Dermis microvascular lymphatic vessel endothelial cell (primary cell): ENCODE results near the gene NAXE. TPM values are rescaled to one million over a fixed set of nuclear protein-coding genes. Genes with fewer than 3 reads are reported as not detected.
A peak's percentile ranks its signal among the peaks of the same experiment; 100 is the strongest.
"Not testable (repeated sequence)": the region's sequence is repeated elsewhere in the genome, so short reads cannot be mapped to it uniquely, and the experiment has no call there.

Experiments used
- DNase-seq, 2 donors: peaks; one replicate each; pipeline versions ENCODE4 v3.0.0 to v3.0.0-alpha.2; 2010; ENCODE audit warnings: low read depth in 2 of 2
- total RNA-seq: library from RNA; depleted of rRNA; stranded (reverse); fragments of >200 nt; gene quantifications from 2 replicates; pipeline ENCODE4 v1.2.1, GENCODE V29; 2014

The NAXE gene
- total RNA-seq, 1 donor from 2014 or later = 55.3 TPM

GRCh38 chr1:156592910-156593660 is 1.5 kb downstream of the NAXE start:
- DNase-seq = peak; percentile 58 to 93

- DNase-seq = no peak
Observed at GRCh38 chr1:156593661-156593989, 2.0 kb downstream of the NAXE start.

GRCh38 chr1:156594190-156594589 is 2.6 kb downstream of the NAXE start:
- DNase-seq = no peak

GRCh38 chr1:156595016-156595415 is 3.4 kb downstream of the NAXE start:
- no peak for DNase-seq

GRCh38 chr1:156596426-156596825 is 4.8 kb downstream of the NAXE start:
- no peak for DNase-seq

- DNase-seq = no peak
Observed at GRCh38 chr1:156598125-156598524, 6.5 kb downstream of the NAXE start.

GRCh38 chr1:156598731-156599432 is 7.3 kb downstream of the NAXE start:
- DNase-seq = no peak

GRCh38 chr1:156599811-156600210 is 8.2 kb downstream of the NAXE start:
- DNase-seq = peak in 1 of 2 donors; percentile 21

GRCh38 chr1:156600733-156601121 is 9.2 kb downstream of the NAXE start:
- no peak for DNase-seq

- peak; percentile 66 to 83 for DNase-seq
Observed at GRCh38 chr1:156601122-156601830, 9.7 kb downstream of the NAXE start, which contains the start of gene GPATCH4. Gene GPATCH4 (minus strand): TSS chr1:156601479.

- DNase-seq = no peak
Observed at GRCh38 chr1:156601892-156602291, 10.3 kb downstream of the NAXE start.

GRCh38 chr1:156602557-156602993 is 11.0 kb downstream of the NAXE start:
- DNase-seq = peak in 1 of 2 donors; percentile 23

GRCh38 chr1:156607344-156607743 is 15.8 kb downstream of the NAXE start:
- DNase-seq = not testable (repeated sequence)

- peak; percentile 78 to 81 for DNase-seq
Observed at GRCh38 chr1:156608036-156608674, 16.6 kb downstream of the NAXE start.

GRCh38 chr1:156608981-156609380 is 17.4 kb downstream of the NAXE start:
- DNase-seq = peak in 1 of 2 donors; percentile 42

GRCh38 chr1:156610072-156610471 is 18.5 kb downstream of the NAXE start:
- not testable (repeated sequence) for DNase-seq

GRCh38 chr1:156612666-156613065 is 21.1 kb downstream of the NAXE start:
- DNase-seq = no peak

- no peak for DNase-seq
Observed at GRCh38 chr1:156615946-156616345, 24.4 kb downstream of the NAXE start.

- peak in 1 of 2 donors; percentile 63 for DNase-seq
Observed at GRCh38 chr1:156616463-156616862, 24.9 kb downstream of the NAXE start.

- peak in 1 of 2 donors; percentile 34 for DNase-seq
Observed at GRCh38 chr1:156618853-156619581, 27.4 kb downstream of the NAXE start, which contains the start of gene HAPLN2. Gene HAPLN2 (plus strand): TSS chr1:156619415. CDS start chr1:156623491, 4,076 bp downstream.

GRCh38 chr1:156619582-156619955 is 28.0 kb downstream of the NAXE start:
- no peak for DNase-seq
